Measurements from ENCODE around the gene ZC3H11A. TPM values are rescaled to one million over a fixed set of nuclear protein-coding genes. Genes with fewer than 3 reads are reported as not detected.

The ZC3H11A gene
- total RNA-seq, 1 donor from 2014 or later = 142 TPM

GRCh38 chr1:203796236-203796605 lies 798 bp downstream of the ZC3H11A start:
- Histone ChIP-seq H4K20me1 (ENCODE audit: low read depth) (peaks cover 17% of the 10 kb centered on the region), H3K4me3 (peak overlapping the region; percentile 78), H3K79me2 (ENCODE audit: low read depth) (peaks cover 53% of the 10 kb centered on the region), H3K4me1 (peaks cover 11% of the 10 kb centered on the region), H3K9me3 (ENCODE audit: low read depth) (no peaks in the 10 kb centered on the region), H3K27ac (peak overlapping the region; percentile 99), H3K27me3 (no peaks in the 10 kb centered on the region), H3K36me3 (peaks cover 30% of the 10 kb centered on the region), H2AFZ (replicated peaks) (peak overlapping the region; percentile 66), H3K9ac (peak overlapping the region; percentile 89), H3F3A (ENCODE audit: low read depth) (peaks cover 14% of the 10 kb centered on the region), H3K4me2 (peak overlapping the region; percentile 90)
- peaks cover 39% of the 10 kb centered on the region for H3K9me3 Mint-ChIP-seq
- DNase-seq (ENCODE audit: low spot score) = no peak
- no peak for TF ChIP-seq EZH2phosphoT487 (IDR thresholded peaks at IDR 0.05)
- no peak for TF ChIP-seq EZH2 (IDR thresholded peaks at IDR 0.05)
- TF ChIP-seq, protein P1, sequence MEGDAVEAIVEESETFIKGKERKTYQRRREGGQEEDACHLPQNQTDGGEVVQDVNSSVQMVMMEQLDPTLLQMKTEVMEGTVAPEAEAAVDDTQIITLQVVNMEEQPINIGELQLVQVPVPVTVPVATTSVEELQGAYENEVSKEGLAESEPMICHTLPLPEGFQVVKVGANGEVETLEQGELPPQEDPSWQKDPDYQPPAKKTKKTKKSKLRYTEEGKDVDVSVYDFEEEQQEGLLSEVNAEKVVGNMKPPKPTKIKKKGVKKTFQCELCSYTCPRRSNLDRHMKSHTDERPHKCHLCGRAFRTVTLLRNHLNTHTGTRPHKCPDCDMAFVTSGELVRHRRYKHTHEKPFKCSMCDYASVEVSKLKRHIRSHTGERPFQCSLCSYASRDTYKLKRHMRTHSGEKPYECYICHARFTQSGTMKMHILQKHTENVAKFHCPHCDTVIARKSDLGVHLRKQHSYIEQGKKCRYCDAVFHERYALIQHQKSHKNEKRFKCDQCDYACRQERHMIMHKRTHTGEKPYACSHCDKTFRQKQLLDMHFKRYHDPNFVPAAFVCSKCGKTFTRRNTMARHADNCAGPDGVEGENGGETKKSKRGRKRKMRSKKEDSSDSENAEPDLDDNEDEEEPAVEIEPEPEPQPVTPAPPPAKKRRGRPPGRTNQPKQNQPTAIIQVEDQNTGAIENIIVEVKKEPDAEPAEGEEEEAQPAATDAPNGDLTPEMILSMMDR (IDR thresholded peaks at IDR 0.05) = no peak
- H3K36me3 Mint-ChIP-seq = peaks cover 40% of the 10 kb centered on the region
- peaks cover 3% of the 10 kb centered on the region for H3K27me3 Mint-ChIP-seq (ENCODE audit: insufficient read depth, low read depth)
- peak overlapping the region; percentile 99 for H3K27ac Mint-ChIP-seq
- H3K4me3 Mint-ChIP-seq = peak overlapping the region; percentile 97
- peaks cover 19% of the 10 kb centered on the region for H3K4me1 Mint-ChIP-seq

DNA sequence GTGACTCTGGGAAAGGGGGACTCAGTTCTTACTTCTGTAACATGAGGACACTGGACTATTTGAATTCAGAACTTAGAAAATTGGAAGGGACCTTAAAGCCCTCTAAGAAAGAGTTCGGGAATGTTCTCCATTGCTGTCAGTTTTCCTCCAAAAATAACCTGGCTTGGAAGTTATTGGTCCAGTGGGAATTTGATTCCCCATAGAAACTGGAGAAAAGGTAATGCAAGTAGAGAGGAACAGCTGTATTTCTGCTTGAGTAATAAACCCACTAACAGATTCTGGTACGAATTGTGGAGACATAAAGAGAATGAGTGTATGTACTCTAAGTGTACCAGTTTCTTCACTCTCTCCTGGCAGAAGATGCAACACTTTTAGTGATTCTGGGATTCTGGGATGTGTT lies 1.8 kb downstream of the ZC3H11A start:
- H3K27me3 Mint-ChIP-seq (ENCODE audit: insufficient read depth, low read depth) = peaks cover 2% of the 10 kb centered on the region
- no peak for DNase-seq (ENCODE audit: low spot score)
- H3K9me3 Mint-ChIP-seq = peaks cover 42% of the 10 kb centered on the region
- no peak overlapping the region for H3K9ac ChIP-seq
- TF ChIP-seq, protein P1 (IDR thresholded peaks at IDR 0.05) = no peak
- no peak for TF ChIP-seq EZH2 (IDR thresholded peaks at IDR 0.05)
- no peak for TF ChIP-seq EZH2phosphoT487 (IDR thresholded peaks at IDR 0.05)
- peaks cover 30% of the 10 kb centered on the region for H3K36me3 ChIP-seq
- no peak overlapping the region for H3K27ac ChIP-seq
- peaks cover 63% of the 10 kb centered on the region for H3K79me2 ChIP-seq (ENCODE audit: low read depth)
- peaks cover 14% of the 10 kb centered on the region for H3F3A ChIP-seq (ENCODE audit: low read depth)
- peaks cover 19% of the 10 kb centered on the region for H3K4me1 Mint-ChIP-seq
- peaks cover 46% of the 10 kb centered on the region for H3K36me3 Mint-ChIP-seq
- no peak overlapping the region for H3K27ac Mint-ChIP-seq
- no peaks in the 10 kb centered on the region for H3K27me3 ChIP-seq
- H3K4me2 ChIP-seq = peak overlapping the region; percentile 90
- H3K4me3 ChIP-seq = peak overlapping the region; percentile 78
- H3K4me1 ChIP-seq = peaks cover 11% of the 10 kb centered on the region
- peak overlapping the region; percentile 97 for H3K4me3 Mint-ChIP-seq
- H2AFZ ChIP-seq (replicated peaks) = no peak overlapping the region
- H4K20me1 ChIP-seq (ENCODE audit: low read depth) = peaks cover 22% of the 10 kb centered on the region
- no peaks in the 10 kb centered on the region for H3K9me3 ChIP-seq (ENCODE audit: low read depth)

DNA sequence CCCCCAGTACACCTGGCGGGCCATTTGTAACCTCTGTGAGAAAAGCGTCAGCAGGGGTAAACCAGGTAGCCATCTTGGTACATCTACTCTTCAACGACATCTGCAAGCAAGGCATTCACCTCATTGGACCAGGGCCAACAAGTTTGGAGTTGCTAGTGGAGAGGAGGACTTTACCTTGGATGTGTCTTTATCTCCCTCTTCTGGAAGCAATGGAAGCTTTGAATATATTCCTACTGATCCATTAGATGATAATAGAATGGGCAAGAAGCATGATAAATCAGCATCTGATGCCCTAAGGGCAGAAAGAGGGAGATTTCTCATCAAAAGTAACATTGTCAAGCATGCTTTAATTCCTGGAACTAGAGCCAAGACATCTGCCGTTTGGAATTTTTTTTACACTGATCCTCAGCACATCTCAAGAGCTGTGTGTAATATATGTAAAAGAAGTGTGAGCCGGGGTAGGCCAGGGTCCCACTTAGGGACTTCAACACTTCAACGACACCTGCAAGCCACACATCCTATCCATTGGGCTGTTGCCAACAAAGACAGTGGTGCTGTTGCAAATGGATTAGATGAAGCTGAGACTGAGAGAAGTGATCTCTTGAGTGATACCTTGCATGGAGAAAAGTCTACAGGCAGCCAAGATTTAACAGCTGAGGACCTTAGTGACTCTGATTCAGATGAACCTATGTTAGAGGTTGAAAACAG lies 2.7 kb downstream of the ZC3H11A start:
- Histone ChIP-seq H3K27me3 (no peaks in the 10 kb centered on the region), H3K4me1 (peaks cover 11% of the 10 kb centered on the region), H3K4me2 (no peak overlapping the region), H3K79me2 (ENCODE audit: low read depth) (peaks cover 72% of the 10 kb centered on the region), H3F3A (ENCODE audit: low read depth) (peaks cover 14% of the 10 kb centered on the region), H3K27ac (no peak overlapping the region), H3K4me3 (no peak overlapping the region), H3K9ac (no peak overlapping the region), H3K36me3 (peaks cover 34% of the 10 kb centered on the region), H3K9me3 (ENCODE audit: low read depth) (no peaks in the 10 kb centered on the region), H2AFZ (replicated peaks) (no peak overlapping the region), H4K20me1 (ENCODE audit: low read depth) (peaks cover 24% of the 10 kb centered on the region)
- Mint-ChIP-seq H3K4me1 (peaks cover 19% of the 10 kb centered on the region), H3K27me3 (ENCODE audit: insufficient read depth, low read depth) (peaks cover 2% of the 10 kb centered on the region), H3K9me3 (peaks cover 46% of the 10 kb centered on the region), H3K36me3 (peaks cover 51% of the 10 kb centered on the region), H3K27ac (no peak overlapping the region), H3K4me3 (peak overlapping the region; percentile 97)
- DNase-seq (ENCODE audit: low spot score) = no peak
- TF ChIP-seq EZH2phosphoT487 (IDR thresholded peaks at IDR 0.05) = no peak
- TF ChIP-seq EZH2 (IDR thresholded peaks at IDR 0.05) = no peak
- TF ChIP-seq, protein P1 (IDR thresholded peaks at IDR 0.05) = no peak

All from neural progenitor cell (in vitro differentiated cells).